ENCODE data around the gene RYR1. TPM values are rescaled to one million over a fixed set of nuclear protein-coding genes. Genes with fewer than 3 reads are reported as not detected.

RYR1 gene
- total RNA-seq, 4 donors from 2014 or later: 0.54 to 1.6 (median 0.61) TPM

DNA sequence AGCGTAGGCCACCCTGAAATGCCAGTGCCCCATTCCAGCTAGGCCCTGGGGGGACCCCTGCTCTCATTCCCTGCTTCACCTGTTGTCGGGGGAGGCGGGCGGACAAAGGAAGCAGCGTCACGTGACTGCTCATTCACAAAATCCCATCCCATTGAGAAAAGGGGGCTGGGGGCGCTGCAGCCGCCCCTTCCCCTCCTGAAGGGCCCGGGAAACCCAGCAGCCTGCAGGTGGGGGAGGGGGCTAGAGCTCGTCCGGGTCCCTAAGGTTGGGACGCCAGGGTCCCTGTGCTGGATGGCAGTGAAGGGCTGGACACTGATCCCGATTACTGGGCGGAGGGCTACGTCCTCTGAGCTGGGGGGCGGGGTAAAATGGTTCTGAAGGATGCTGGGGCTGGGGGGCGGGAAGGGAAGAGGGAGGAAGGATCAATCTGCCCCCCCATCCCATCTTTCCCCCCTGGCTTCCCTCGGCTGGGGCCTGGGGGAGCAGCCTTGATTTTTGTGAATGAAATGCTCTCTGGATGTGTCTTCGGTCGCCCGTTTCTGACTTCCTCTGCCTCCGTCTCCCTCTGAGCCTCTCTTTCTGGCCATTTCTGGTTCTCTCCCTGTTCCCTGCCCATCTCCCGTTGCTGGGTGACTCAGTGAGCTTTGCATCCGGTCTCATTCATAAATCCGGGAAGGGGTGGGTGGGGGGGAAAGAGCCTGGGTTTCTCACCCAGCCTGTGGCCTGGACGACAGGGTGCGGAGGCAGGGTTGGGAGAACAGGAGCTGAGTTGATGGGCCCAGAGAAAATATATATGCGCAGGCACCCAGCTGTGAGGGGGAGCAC lies 44.2 kb upstream of the RYR1 start:
- Histone ChIP-seq H3K4me3 (replicated peaks in 1 of 3) (peak overlapping the region in 1 of 3 donors; percentile 71), H3K27ac (peak overlapping the region; percentile 28 to 84 (median 80)), H3K9me3 (no peaks in the 10 kb centered on the region), H3K4me1 (peaks cover 26% of the 10 kb centered on the region in 2 donors), H3K27me3 (no peaks in the 10 kb centered on the region), H3K36me3 (no peaks in the 10 kb centered on the region)
- DNase-seq: peak in 1 of 2 donors; percentile 27
- intact Hi-C loops (cut with DNase I): no loop called here
- TF ChIP-seq, protein P1, sequence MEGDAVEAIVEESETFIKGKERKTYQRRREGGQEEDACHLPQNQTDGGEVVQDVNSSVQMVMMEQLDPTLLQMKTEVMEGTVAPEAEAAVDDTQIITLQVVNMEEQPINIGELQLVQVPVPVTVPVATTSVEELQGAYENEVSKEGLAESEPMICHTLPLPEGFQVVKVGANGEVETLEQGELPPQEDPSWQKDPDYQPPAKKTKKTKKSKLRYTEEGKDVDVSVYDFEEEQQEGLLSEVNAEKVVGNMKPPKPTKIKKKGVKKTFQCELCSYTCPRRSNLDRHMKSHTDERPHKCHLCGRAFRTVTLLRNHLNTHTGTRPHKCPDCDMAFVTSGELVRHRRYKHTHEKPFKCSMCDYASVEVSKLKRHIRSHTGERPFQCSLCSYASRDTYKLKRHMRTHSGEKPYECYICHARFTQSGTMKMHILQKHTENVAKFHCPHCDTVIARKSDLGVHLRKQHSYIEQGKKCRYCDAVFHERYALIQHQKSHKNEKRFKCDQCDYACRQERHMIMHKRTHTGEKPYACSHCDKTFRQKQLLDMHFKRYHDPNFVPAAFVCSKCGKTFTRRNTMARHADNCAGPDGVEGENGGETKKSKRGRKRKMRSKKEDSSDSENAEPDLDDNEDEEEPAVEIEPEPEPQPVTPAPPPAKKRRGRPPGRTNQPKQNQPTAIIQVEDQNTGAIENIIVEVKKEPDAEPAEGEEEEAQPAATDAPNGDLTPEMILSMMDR (IDR thresholded peaks at IDR 0.05): no peak
- no peak for TF ChIP-seq POLR2A (IDR thresholded peaks at IDR 0.05)
- 17 to 21% methylated on average over 18 to 19 of the region's 28 CpGs for WGBS, 2 donors

DNA sequence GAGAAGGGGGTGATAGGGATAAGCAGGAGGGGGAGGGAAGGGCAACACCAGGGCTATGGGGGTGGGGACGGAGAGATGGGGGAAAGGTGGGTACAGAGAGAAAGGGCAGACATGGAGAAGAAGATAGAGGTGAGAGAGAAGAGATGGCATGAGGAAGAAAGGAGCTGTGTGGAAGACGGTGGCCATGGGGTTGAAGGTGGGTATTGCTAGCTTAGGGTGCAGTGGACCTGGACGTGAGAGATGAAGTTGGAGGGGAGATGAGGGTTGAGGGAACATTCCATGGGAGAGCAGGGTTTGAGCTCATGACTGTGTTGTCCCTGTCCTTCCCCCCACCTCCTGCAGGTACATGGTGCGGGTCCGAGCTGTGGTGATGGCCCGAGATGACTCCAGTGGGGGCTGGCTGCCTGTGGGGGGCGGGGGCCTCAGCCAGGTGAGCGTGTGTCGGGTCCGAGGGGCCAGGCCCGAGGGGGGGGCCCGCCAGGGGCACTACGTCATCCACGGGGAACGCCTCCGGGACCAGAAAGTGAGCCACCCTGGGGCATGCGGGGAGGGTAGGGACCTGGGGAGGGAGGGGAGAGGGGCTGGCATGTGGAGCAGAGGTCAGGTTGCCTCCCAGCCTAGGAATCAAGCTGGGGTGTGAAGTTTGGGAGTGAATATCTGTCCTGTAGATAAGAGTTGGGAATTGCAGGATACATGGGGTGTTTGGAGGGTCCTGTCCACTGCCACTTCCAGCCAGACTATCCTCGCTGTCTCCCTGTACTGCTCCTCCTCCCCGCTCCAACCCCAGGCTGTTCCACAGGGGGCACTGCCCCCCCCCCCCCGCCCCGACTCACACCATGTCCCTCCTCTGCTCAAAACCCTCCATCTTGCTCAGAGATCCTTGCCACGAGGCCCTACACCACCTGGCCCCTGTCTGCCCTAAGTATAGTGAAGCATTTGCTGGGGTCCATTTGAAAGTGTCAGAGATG lies 43.2 kb upstream of the RYR1 start:
- DNase-seq: no peak
- WGBS, 2 donors: 70 to 78% methylated on average over 16 of the region's 22 CpGs
- no peaks in the 10 kb centered on the region for H3K27me3 ChIP-seq
- H3K4me1 ChIP-seq: peaks cover 26 to 30% of the 10 kb centered on the region in 2 donors
- H3K27ac ChIP-seq: no peak overlapping the region
- no peak overlapping the region for H3K4me3 ChIP-seq (replicated peaks in 1 of 3)
- H3K9me3 ChIP-seq: no peaks in the 10 kb centered on the region
- intact Hi-C loops (cut with DNase I): no loop called here
- TF ChIP-seq POLR2A (IDR thresholded peaks at IDR 0.05): no peak
- TF ChIP-seq, protein P1 (IDR thresholded peaks at IDR 0.05): no peak
- no peaks in the 10 kb centered on the region for H3K36me3 ChIP-seq

DNA sequence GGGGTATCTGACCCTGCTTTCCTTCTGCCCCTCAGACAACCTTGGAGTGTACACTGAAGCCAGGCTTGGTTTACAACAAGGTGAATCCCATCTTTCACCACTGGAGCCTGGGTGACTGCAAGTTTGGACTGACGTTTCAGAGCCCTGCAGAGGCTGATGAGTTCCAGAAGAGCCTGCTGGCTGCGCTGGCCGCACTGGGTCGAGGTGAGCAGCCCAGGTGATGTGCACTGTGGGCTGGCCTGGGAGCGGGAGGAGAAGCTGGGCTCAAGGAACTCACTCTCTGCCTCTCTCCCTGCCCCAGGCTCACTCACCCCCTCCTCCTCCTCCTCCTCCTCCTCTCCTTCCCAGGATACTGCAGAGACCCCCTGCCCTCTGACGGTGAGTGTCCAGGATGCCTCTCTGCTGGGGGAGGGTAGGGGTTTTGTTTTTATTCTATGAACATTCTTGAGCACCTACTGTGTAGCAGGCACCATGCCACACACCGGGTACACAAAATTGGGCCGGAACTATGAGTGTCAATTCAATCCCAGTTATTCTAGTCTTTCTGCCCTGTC lies 41.5 kb upstream of the RYR1 start:
- intact Hi-C loops (cut with DNase I): no loop called here
- 70 to 71% methylated on average over 8 of the region's 8 CpGs for WGBS, 2 donors
- no peaks in the 10 kb centered on the region for H3K27me3 ChIP-seq

DNA sequence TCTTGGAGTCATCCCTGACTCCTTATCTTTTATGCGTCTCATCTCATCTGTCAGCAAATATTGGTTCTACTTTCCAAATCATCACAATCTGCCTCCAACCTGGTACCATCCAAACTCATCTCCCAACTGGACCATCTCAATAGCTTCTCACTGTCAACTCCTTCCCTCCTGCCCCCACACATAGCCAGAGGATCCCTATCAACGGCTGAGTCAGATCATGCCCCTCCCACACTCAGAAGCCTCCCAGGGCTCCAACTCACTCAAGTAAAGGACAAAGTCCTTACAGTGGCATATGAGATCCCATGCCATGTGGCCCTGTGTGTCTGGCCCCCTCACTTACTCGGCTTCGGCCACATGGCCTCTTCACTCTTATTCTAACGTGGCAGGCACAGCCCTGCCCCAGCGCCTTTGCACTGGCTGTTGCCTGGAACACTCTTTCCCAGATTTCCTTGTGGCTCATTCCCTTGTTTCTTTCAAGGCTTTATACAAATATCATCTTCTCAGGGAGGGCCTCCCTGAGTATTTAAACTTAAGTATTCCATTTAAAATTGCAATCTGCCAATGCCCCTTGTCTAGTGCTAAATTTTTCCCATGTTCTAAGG lies 40.7 kb upstream of the RYR1 start:
- intact Hi-C loops (cut with DNase I): no loop called here
- WGBS, 2 donors: 86 to 89% methylated on average over 6 of the region's 6 CpGs
- no peak for TF ChIP-seq POLR2A (IDR thresholded peaks at IDR 0.05)
- TF ChIP-seq, protein P1 (IDR thresholded peaks at IDR 0.05): no peak
- Histone ChIP-seq H3K27me3 (no peaks in the 10 kb centered on the region), H3K36me3 (no peaks in the 10 kb centered on the region), H3K9me3 (no peaks in the 10 kb centered on the region), H3K4me1 (peaks cover 12 to 17% of the 10 kb centered on the region in 2 donors), H3K27ac (no peak overlapping the region), H3K4me3 (replicated peaks in 1 of 3) (no peak overlapping the region)
- DNase-seq: no peak

More for the DNA sequence above, 41.5 kb upstream of the RYR1 start:
- peaks cover 20 to 25% of the 10 kb centered on the region in 2 donors for H3K4me1 ChIP-seq
- no peak overlapping the region for H3K27ac ChIP-seq
- no peak for DNase-seq
- no peak for TF ChIP-seq POLR2A (IDR thresholded peaks at IDR 0.05)
- TF ChIP-seq, protein P1 (IDR thresholded peaks at IDR 0.05): no peak
- H3K4me3 ChIP-seq (replicated peaks in 1 of 3): no peak overlapping the region
- no peaks in the 10 kb centered on the region for H3K9me3 ChIP-seq
- no peaks in the 10 kb centered on the region for H3K36me3 ChIP-seq

All from thyroid gland (tissue), 4 donors.